ENCODE results near the gene B3GNT8.
"Not testable (repeated sequence)": the region's sequence is repeated elsewhere in the genome, so short reads cannot be mapped to it uniquely, and the experiment has no call there.

The B3GNT8 gene, protein sequence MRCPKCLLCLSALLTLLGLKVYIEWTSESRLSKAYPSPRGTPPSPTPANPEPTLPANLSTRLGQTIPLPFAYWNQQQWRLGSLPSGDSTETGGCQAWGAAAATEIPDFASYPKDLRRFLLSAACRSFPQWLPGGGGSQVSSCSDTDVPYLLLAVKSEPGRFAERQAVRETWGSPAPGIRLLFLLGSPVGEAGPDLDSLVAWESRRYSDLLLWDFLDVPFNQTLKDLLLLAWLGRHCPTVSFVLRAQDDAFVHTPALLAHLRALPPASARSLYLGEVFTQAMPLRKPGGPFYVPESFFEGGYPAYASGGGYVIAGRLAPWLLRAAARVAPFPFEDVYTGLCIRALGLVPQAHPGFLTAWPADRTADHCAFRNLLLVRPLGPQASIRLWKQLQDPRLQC

DNA sequence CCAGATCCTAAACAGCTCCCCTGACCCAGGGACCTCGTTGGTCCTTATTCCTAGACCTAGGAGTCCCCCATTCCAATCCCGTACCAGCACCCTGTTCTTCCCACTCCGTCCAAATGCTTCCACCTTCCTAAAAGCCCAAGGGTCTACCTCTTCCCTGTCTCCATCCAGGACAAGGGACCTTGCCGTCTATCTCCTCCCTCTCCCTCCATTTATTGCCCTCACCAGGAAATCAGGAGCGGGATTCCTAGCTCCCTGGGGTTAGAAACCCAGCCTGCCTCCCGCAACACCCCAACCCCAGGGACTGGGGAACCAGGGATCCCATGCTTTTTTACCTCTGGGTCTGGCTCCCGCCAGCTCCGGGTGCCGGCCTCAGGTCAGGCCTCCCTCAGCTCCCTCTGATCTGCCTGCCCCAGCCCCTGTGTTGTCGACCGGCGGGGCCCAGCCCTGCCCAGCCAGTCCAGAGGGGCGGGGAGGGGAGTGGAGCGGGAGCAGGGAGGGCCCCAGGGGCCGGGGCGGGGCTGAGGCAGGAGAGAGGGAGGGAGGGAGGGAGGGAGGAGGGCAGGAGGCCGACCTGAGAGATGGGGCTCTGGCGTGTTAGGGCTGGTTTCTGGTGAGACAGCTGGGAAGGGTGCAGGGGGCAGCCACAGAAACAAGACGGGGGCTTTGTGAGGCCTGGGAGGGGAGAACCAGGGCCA lies at the start of gene B3GNT8:
TSS of gene B3GNT8 (minus strand) at position 423 of the 695 bp plus-strand sequence. CDS start 596 bp downstream, outside the sequence.
- in situ Hi-C loops (cut with HindIII; ENCODE audit: low sequenced_read_pairs): no loop called here

- in situ Hi-C loops (cut with HindIII; ENCODE audit: low sequenced_read_pairs): no loop called here
Observed at GRCh38 chr19:41476583-41476982, 49.4 kb upstream of the B3GNT8 start.

DNA sequence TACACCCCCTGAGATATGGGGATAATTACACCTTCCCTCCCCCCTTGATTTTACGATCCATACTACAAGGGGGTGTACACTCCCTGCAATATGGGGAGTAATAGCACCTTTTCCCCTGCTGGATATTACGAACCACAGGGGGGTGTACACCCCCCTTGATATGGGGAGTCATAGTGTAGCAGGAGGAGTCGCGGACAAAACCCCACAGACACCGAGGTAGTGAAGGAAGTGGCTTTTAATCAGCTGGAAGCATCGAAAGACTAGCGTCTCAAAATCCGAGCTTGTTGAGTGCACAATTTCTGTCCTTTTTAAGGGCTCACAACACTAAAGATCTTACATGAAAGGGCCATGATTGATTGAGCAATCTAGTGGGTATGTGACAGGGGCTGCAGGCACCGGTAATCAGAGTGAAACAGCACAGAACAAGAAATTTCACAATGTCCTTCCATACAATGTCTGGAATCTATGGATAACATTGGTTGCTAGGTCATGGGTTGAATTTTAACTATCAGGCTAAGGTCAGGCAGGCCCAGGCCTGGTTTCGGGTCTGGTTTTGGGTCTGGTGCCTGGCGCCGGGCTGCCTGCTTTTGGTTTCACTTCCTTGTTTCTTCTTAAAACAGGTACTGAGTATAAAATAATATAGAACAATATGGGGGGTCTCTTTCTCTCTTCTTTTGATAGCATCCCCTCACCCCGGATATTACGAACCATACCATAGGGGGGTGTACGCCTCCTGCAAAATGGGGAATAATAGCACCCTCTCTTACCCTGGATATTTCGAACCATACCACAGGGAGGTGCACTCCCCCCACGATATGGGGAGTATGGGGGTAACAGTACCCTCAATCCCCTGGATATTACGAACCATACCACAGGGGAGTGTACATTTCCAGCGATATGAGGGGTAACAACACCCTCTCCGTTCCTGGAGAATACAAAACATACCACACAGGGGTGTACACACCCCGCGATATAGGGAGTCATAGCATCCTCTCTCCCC lies 36.4 kb upstream of the B3GNT8 start:
- in situ Hi-C loops (cut with HindIII; ENCODE audit: low sequenced_read_pairs): not testable (repeated sequence)

DNA sequence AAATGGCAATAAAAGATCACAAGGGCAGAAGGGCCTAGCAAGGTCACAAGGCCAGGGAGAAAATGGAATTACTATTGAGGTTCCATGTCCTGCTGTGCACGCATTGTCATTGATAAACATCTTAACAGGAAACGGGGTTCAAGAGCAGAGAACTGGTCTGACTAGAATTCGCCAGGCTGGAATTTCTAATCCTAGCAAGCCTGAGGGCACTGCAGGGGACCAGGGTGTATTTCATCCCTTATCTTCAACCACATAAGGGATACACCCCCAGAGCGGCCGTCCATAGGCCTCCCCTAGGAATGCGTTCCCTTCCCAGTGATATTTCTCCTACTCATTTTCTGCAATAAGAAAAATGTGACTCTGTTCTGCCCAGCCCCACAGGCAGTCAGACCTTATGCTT lies 35.3 kb upstream of the B3GNT8 start:
- in situ Hi-C loops (cut with HindIII; ENCODE audit: low sequenced_read_pairs): no loop called here

DNA sequence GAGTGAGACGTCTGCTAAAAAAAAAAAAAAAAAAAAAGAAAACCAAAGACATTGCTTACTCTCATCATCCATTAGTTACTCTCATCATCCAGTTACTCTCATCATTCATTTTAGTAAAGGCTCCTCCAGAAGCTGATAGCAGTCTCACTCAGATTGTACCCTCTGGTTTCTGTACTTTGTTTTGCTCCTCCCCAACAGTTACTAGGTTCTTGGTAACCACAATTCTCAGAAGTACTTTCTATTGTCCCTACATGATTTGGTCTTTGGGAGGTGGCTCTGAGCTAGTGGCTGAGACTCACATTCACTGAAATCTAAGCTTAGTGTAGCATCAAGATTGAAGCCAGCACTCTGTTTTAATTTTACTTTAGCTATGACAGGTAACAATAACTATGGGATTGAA lies 30.1 kb upstream of the B3GNT8 start:
- in situ Hi-C loops (cut with HindIII; ENCODE audit: low sequenced_read_pairs): no loop called here

- in situ Hi-C loops (cut with HindIII; ENCODE audit: low sequenced_read_pairs): no loop called here
Observed at GRCh38 chr19:41456342-41456918, 29.3 kb upstream of the B3GNT8 start.

GRCh38 chr19:41455936-41456335 lies 28.8 kb upstream of the B3GNT8 start:
- in situ Hi-C loops (cut with HindIII; ENCODE audit: low sequenced_read_pairs): no loop called here

DNA sequence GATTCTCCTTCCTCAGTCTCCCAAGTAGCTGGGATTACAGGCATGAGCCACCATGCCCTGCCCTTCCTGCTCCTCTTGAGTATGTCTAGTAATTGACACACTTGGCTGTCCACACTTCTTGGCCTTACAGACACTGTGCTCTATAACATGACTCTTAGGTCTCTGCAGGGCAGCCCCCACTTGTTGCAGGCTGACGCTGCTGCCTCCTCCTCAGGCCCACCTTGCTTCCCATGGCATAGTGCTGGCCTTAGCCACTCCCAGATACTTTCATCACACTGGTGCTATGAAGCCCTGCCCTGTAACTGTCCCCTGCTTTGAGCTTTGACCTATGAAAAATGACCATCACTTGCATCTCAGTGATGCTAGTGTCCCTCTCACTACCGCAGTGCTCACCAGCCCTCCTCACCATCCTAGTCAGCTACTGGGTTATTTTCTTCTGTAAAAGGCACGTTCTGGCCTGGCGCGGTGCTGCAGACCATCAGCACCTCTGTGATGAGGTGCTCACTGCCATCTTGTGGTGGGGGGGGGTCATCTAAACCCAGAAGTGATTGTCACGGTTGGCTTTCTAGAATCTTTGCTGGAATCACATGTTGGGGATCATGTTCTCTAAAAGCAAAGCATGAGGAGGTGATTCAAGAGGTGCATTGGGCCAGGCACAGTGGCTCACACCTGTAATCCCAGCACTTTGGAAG lies 25.6 kb upstream of the B3GNT8 start:
- in situ Hi-C loops (cut with HindIII; ENCODE audit: low sequenced_read_pairs): no loop called here

DNA sequence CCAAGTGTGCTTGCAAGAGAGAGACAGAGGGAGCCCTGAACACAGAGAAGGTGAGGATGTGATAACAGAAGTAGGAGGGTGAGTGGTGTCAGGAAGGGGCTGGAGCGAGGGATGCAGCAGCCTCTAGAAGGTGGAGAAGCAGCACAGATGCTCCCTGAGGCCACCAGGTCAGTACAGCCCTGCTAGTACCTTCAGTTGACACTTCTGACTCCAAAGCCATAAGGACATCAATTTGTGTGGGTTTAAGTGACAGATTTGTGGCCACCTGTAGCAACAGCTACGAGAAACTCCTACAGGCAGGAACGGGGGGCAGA lies 22.6 kb upstream of the B3GNT8 start:
- in situ Hi-C loops (cut with HindIII; ENCODE audit: low sequenced_read_pairs): no loop called here

- in situ Hi-C loops (cut with HindIII; ENCODE audit: low sequenced_read_pairs): no loop called here
Observed at GRCh38 chr19:41449079-41449864, 22.1 kb upstream of the B3GNT8 start.

DNA sequence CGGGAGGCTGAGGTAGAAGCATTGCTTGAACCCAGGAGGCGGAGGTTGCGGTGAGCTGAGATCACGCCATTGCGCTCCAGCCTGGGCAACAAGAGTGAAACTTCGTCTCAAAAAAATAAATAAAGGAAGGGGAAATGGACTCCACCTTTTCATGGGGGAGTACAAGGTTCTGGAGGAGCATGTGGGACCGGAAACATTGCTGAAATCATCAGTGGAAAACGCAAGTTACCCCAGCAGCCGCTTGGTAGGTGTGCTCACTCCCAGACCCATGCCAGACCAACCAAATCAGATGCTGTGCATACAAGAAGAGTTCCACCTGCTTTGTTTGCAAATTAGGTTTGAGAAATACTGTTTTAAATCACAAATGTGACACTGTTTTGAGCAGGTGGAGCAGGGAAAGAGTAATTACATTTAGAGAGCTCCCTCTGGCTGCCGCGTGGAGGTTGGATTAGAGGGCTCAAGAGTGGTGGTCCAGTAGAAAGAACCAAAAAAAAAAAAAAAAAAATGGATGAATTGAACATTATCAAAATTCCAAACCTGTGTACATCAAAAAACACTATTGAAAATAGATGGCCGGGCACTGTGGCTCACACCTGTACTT lies 20.7 kb upstream of the B3GNT8 start:
- in situ Hi-C loops (cut with HindIII; ENCODE audit: low sequenced_read_pairs): no loop called here

- in situ Hi-C loops (cut with HindIII; ENCODE audit: low sequenced_read_pairs): no loop called here
Observed at GRCh38 chr19:41445575-41445974, 18.4 kb upstream of the B3GNT8 start.

DNA sequence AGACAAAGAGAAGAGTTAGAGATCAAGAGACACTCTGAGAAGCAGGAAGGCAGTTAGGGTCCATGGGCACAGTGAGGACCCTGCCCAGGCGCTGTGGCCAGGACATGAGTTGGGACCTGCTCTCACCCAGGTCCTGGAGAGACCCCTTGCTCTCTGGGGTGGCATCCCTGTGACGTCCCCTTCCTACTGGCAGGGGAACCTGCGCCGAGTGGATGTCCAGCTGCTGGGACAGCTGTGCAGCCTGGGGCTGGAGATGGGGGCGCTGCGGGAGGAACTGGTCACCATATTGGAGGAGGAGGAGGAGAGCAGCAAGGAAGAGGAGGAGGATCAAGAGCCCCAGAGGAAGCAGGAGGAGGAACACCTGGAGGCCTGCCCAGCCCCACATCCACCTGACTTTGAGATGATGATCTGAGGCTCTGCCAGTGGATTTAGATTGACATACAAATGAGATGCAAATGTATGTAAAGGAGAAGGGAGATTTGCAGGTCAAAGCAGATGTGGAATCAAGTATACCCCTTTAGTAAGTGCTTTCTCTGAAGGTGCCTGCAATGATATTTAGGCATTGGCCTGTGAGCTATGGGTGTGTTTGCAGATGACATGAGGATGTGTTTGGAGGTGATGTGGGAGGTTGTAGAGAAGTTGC lies 16.8 kb upstream of the B3GNT8 start:
- in situ Hi-C loops (cut with HindIII; ENCODE audit: low sequenced_read_pairs): loop anchor here (5.0 kb wide), 1 partner anchor 93 kb away; no protein-coding TSS in a partner anchor

DNA sequence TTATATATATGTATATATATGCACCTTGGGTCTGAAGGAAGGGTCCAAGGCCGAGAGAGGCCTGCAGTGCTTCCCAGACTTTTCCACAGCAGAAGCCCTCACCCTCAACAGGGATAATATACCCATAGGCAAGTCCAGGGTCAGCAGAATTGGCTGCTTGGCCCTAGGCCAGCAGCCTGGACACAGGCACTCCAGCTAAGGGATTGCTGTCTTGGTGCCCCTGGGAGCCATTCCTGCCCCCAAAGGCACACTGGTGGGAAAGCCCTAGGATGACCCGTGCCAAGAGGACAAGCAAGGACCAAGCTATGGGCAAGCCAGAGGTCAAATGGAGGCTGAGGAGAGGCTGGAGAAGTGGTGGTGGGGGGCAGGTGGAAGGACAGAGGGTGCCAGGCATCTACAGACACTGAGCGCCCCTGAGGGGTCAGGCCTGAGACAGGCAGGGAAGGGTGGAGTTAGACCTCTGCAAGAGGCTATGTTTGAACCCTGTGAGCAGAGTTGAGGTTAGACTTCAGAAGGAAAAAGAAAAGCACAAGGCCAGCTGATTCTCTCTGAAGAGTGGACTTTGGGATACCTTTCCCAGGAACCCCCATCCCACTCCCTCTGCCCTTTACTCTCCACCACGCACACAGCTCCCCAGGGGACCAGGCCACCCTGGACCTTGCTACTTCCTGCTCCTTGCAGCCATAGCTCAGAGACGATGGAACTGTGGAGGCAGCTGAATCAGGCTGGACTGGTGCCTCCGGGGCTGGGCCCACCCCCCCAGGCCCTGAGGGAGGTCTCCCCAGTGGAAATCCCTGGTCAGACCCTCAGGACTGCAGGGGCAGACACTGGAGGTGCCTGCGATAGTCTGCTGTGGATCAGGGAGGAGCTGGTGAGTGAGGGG lies 15.5 kb upstream of the B3GNT8 start, which contains the start of gene ERICH4:
TSS of gene ERICH4 (plus strand) at position 684 of the 883 bp plus-strand sequence. CDS start at position 698, 14 bp downstream.
- in situ Hi-C loops (cut with HindIII; ENCODE audit: low sequenced_read_pairs): loop anchor here (5.0 kb wide), 1 partner anchor 95 kb away; no protein-coding TSS in a partner anchor

GRCh38 chr19:41441321-41441945 lies 14.3 kb upstream of the B3GNT8 start:
- in situ Hi-C loops (cut with HindIII; ENCODE audit: low sequenced_read_pairs): loop anchor here (5.0 kb wide), 1 partner anchor 96 kb away; no protein-coding TSS in a partner anchor

DNA sequence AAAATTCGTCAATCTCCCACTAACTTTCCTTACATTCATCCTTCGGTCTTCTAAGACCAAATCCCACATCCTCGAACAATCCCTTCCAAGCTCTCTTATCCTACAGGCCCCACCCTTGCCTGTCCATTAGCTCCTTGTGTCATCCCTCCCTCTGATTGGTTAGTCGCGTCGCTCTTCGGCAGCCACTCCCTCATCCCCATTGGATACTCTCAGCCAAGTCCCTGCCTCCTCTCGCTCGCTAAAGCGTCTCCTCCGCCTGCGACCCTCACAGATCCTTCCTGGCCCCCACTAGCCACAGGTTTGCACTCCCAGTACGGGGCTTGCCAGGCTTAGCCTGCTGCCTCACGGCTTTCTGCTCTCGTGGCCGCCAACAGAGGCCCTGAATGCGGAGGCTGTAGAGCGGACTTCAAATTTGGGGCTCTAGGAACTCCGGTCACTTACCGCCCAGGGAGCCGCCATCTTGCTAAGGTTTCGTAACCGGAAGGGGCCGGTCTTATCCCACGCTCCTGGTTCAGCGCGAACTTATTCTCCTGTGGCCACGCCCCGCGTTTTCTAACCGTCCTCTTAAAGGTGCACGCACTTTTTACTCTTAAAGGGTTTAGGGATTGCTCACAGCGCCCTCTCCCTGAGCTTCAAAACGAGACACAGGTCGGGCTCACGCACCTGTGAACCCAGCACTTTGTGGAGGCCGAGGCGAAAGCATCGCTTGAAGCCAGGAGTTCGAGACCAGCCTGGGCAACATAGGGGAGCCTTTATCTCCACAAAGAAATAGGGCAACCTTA lies 12.5 kb upstream of the B3GNT8 start, which contains the start of gene DMAC2:
TSS of gene DMAC2 (minus strand) at position 472 of the 782 bp plus-strand sequence. CDS start at position 459, 13 bp downstream.
- in situ Hi-C loops (cut with HindIII; ENCODE audit: low sequenced_read_pairs): loop anchor here (5.0 kb wide), 1 partner anchor 98 kb away; no protein-coding TSS in a partner anchor
